DOHH2 (cell line): ENCODE measurements around the gene IFT74.
"Not testable (repeated sequence)": the region's sequence is repeated elsewhere in the genome, so short reads cannot be mapped to it uniquely, and the experiment has no call there.

ENCODE experiments used
- H3F3A ChIP-seq: fragments of 200-600 bp; sonication (generic), shearing (Covaris generic); 2 replicates; pipeline ENCODE4 v1.6.0; 2016; ENCODE audit warnings: antibody characterized with exemption, mild to moderate bottlenecking; ENCODE audit not compliant: control insufficient read depth, insufficient read depth
- H3K27ac ChIP-seq: fragments of 200-600 bp; sonication (generic); 2 replicates; pipeline ENCODE4 v1.5.1; 2014; ENCODE audit warnings: low read depth, mild to moderate bottlenecking, low read length, moderate library complexity
- H3K27me3 ChIP-seq: fragments of 200-600 bp; sonication (generic); 2 replicates; pipeline ENCODE4 v1.6.1; 2014; ENCODE audit warnings: mild to moderate bottlenecking, low read length, mixed read lengths; ENCODE audit not compliant: control insufficient read depth
- H3K36me3 ChIP-seq: fragments of 200-600 bp; sonication (generic); 2 replicates; pipeline ENCODE4 v1.6.1; 2014; ENCODE audit warnings: mild to moderate bottlenecking, low read length, moderate library complexity, mixed read lengths; ENCODE audit not compliant: control insufficient read depth
- H3K4me1 ChIP-seq: fragments of 200-600 bp; sonication (generic); 2 replicates; pipeline ENCODE4 v1.6.1; 2014; ENCODE audit warnings: mild to moderate bottlenecking, low read length, mixed read lengths; ENCODE audit not compliant: control insufficient read depth
- H3K4me2 ChIP-seq: fragments of 200-600 bp; sonication (generic); 2 replicates; pipeline ENCODE4 v1.6.0; 2014; ENCODE audit warnings: mild to moderate bottlenecking, low read length, moderate library complexity
- H3K4me3 ChIP-seq: fragments of 200-600 bp; sonication (generic); 2 replicates; pipeline ENCODE4 v1.5.1; 2014; ENCODE audit warnings: mild to moderate bottlenecking, low read length, mixed read lengths
- H3K79me2 ChIP-seq: fragments of 200-600 bp; sonication (generic); 2 replicates; pipeline ENCODE4 v1.6.1; 2014; ENCODE audit warnings: mild to moderate bottlenecking, low read length, mixed read lengths; ENCODE audit not compliant: control insufficient read depth
- H3K9me2 ChIP-seq: fragments of 200-600 bp; sonication (generic); replicated peaks from 2 replicates; pipeline ENCODE4 v1.6.1; 2014; ENCODE audit warnings: mild to moderate bottlenecking, low read length, mixed read lengths; ENCODE audit not compliant: control insufficient read depth
- H3K9me3 ChIP-seq: fragments of 200-600 bp; sonication (generic); 2 replicates; pipeline ENCODE4 v1.6.1; 2014; ENCODE audit warnings: antibody characterized with exemption, low read length, mixed read lengths; ENCODE audit not compliant: control insufficient read depth, insufficient read depth
- H4K20me1 ChIP-seq: fragments of 200-600 bp; sonication (generic); 2 replicates; pipeline ENCODE4 v1.6.0; 2014; ENCODE audit warnings: low read depth, mild to moderate bottlenecking, antibody characterized with exemption, low read length, moderate library complexity; ENCODE audit not compliant: control insufficient read depth, insufficient read depth
- CTCF ChIP-seq: fragments of 200-600 bp; sonication (generic); IDR thresholded peaks from one replicate; pipeline ENCODE4 v1.5.1; 2014; ENCODE audit warnings: antibody characterized with exemption, mild to moderate bottlenecking, low read depth, low read length; ENCODE audit not compliant: poor library complexity, severe bottlenecking
- EZH2phosphoT487 ChIP-seq: fragments of 200-600 bp; sonication (generic); IDR thresholded peaks from 2 replicates; pipeline ENCODE4 v1.6.1; 2017; ENCODE audit warnings: borderline replicate concordance, mild to moderate bottlenecking, antibody characterized with exemption, low read length, moderate library complexity, mixed read lengths

Gene IFT74

GRCh38 chr9:27090231-27090630, 134.0 kb downstream of the IFT74 start:
- H3K27ac ChIP-seq: no peak overlapping the region

GRCh38 chr9:27090711-27091110, 134.5 kb downstream of the IFT74 start:
- H3K79me2 ChIP-seq: no peaks in the 10 kb centered on the region
- H3K9me3 ChIP-seq: no peaks in the 10 kb centered on the region
- H3F3A ChIP-seq: no peaks in the 10 kb centered on the region
- no peak overlapping the region for H3K4me2 ChIP-seq
- no peaks in the 10 kb centered on the region for H4K20me1 ChIP-seq
- no peaks in the 10 kb centered on the region for H3K4me1 ChIP-seq
- H3K27ac ChIP-seq: no peak overlapping the region
- H3K36me3 ChIP-seq: no peaks in the 10 kb centered on the region
- TF ChIP-seq CTCF (no peak), EZH2phosphoT487 (no peak)
- H3K4me3 ChIP-seq: no peak overlapping the region
- no peaks in the 10 kb centered on the region for H3K9me2 ChIP-seq
- H3K27me3 ChIP-seq: peaks cover 3% of the 10 kb centered on the region; the same call in 1 of the 2 replicates

More at GRCh38 chr9:27090231-27090630, 134.0 kb downstream of the IFT74 start:
- Histone ChIP-seq H3K36me3 (no peaks in the 10 kb centered on the region), H3K9me3 (no peaks in the 10 kb centered on the region), H4K20me1 (no peaks in the 10 kb centered on the region), H3K27me3 (peaks cover 3% of the 10 kb centered on the region; the same call in 1 of the 2 replicates), H3K4me2 (no peak overlapping the region), H3K9me2 (no peaks in the 10 kb centered on the region), H3K4me1 (no peaks in the 10 kb centered on the region), H3F3A (no peaks in the 10 kb centered on the region), H3K79me2 (no peaks in the 10 kb centered on the region), H3K4me3 (no peak overlapping the region)
- TF ChIP-seq EZH2phosphoT487: no peak
- no peak for TF ChIP-seq CTCF

- H3K9me3 ChIP-seq, H3K36me3 ChIP-seq, H3K27ac ChIP-seq, H3K9me2 ChIP-seq, H3K4me2 ChIP-seq, H3K27me3 ChIP-seq, H3K79me2 ChIP-seq, H4K20me1 ChIP-seq, H3K4me1 ChIP-seq, H3F3A ChIP-seq, H3K4me3 ChIP-seq: not testable (repeated sequence)
Measured at GRCh38 chr9:27092496-27092895, 136.3 kb downstream of the IFT74 start.

GRCh38 chr9:27093384-27094067, 137.3 kb downstream of the IFT74 start:
- not testable (repeated sequence) for H3F3A ChIP-seq, H3K4me3 ChIP-seq, H3K4me2 ChIP-seq, H3K9me2 ChIP-seq, H3K79me2 ChIP-seq, H3K27me3 ChIP-seq, H3K4me1 ChIP-seq, H3K27ac ChIP-seq, H4K20me1 ChIP-seq, H3K36me3 ChIP-seq, H3K9me3 ChIP-seq
